Ovary (tissue), 9 donors: ENCODE data around the gene PRKG1. TPM values are rescaled to one million over a fixed set of nuclear protein-coding genes. Genes with fewer than 3 reads are reported as not detected.

Source experiments
- DNase-seq, 5 donors: peaks; one replicate each; pipeline ENCODE4 v3.0.0-alpha.2; 2019 to 2020
- H3K27ac ChIP-seq, 2 donors: fragments of 200-600 bp; one replicate each; pipeline versions ENCODE4 v1.5.1 to v1.8.0; 2019 to 2022
- H3K27me3 ChIP-seq: fragments of 200-600 bp; one replicate; pipeline ENCODE4 v1.8.0; 2022
- H3K36me3 ChIP-seq: fragments of 200-600 bp; sonication (generic); one replicate; pipeline ENCODE4 v1.5.1; 2019
- H3K4me1 ChIP-seq: one replicate; pipeline ENCODE4 v1.8.1; 2013; ENCODE audit warnings: mild to moderate bottlenecking, moderate library complexity; ENCODE audit not compliant: insufficient read depth
- H3K4me3 ChIP-seq: fragments of 200-600 bp; sonication (generic); one replicate; pipeline ENCODE4 v1.5.1; 2017
- H3K9me3 ChIP-seq, 2 donors: fragments of 200-600 bp in 1 of 2; sonication (generic) in 1 of 2; one replicate each; pipeline versions ENCODE4 v1.5.1 to v1.8.1; 2013 to 2019; ENCODE audit warnings: mild to moderate bottlenecking in 1 of 2, moderate library complexity in 1 of 2
- CTCF ChIP-seq, 3 donors: fragments of 450-650 bp in 2 of 3; fragments of 200-600 bp in 1 of 3; IDR thresholded peaks; one replicate each; pipeline versions ENCODE4 v1.5.1 to v1.8.0; 2016 to 2022; ENCODE audit warnings: antibody characterized with exemption in 3 of 3, mild to moderate bottlenecking in 1 of 3
- EP300 ChIP-seq: sonication (generic); formaldehyde crosslinking; IDR thresholded peaks from one replicate; pipeline ENCODE4 v1.6.1; 2017; ENCODE audit warnings: antibody characterized with exemption
- POLR2A ChIP-seq: fragments of 450-650 bp; IDR thresholded peaks from one replicate; pipeline ENCODE4 v1.6.1; 2017; ENCODE audit warnings: antibody characterized with exemption, mild to moderate bottlenecking, moderate library complexity
- WGBS, 3 donors: extraction: QIAGEN DNeasy Blood & Tissue Kit in 1 of 3; methylation state at CpG; one replicate each; pipeline versions ENCODE4 v1.1.5 to v1.1.7; 2013 to 2017; 5-methylcytosine and 5-hydroxymethylcytosine counted together
- intact Hi-C, 4 donors: fragments of 100-400 bp; cut with DNase I; formaldehyde crosslinking; loops; one replicate each; pipeline versions ENCODE4 v1.11.0 to v1.15.1; 2022 to 2023
- polyA plus RNA-seq, 2 donors: library from polyadenylated mRNA; stranded (reverse); fragments of 200-250 nt in 1 of 2; fragments of 350-450 nt in 1 of 2; fragmentation: Illumina TruSeq in 1 of 2; extraction: RNeasy Lipid Tissue Mini Kit (QIAGEN cat#74804) in 1 of 2; gene quantifications; one replicate each; pipeline ENCODE4 v1.2.3, GENCODE V29; 2013 to 2014
- total RNA-seq, 7 donors: library from RNA; depleted of rRNA in 2 of 7; stranded (reverse); fragments of >200 nt in 2 of 7; fragmentation: NEBNext Ultra II Directional in 3 of 7; extraction: Animal tissue kit (Norgen Biotek cat#: 25700) in 3 of 7; gene quantifications; one replicate each; pipeline versions ENCODE4 v1.1.0 to v1.2.4, GENCODE V29; 2016 to 2023
- donor health status: DM: no; HTN: no; CAD: no; lungs with moderate emphysema.
- donor health status: DM: no; HTN: no; CAD: no.
- donor health status: Bipolar disorder and iron deficiency.
- donor health status: DM: yes; HTN: yes; CAD: no.
- donor health status: DM: no; HTN: no; CAD: no.
- donor health status: DM: yes; HTN: yes; CAD: no.

Gene PRKG1
- total and polyA plus RNA-seq, 9 donors = 2.8 to 21.1 (median 15.7) TPM

- H3K4me1 ChIP-seq = no peaks in the 10 kb centered on the region
- H3K27ac ChIP-seq = no peak overlapping the region
- no peaks in the 10 kb centered on the region for H3K36me3 ChIP-seq
- H3K27me3 ChIP-seq = no peaks in the 10 kb centered on the region
- intact Hi-C loops = no loop called here
- 65 to 72% (median 70%) methylated on average over 3 of the region's 3 CpGs for WGBS, 3 donors
- DNase-seq = no peak
- H3K4me3 ChIP-seq = no peak overlapping the region
- H3K9me3 ChIP-seq = no peaks in the 10 kb centered on the region
- TF ChIP-seq POLR2A (no peak), CTCF (IDR thresholded peaks at IDR 0.05) (no peak)
These were observed 1176.2 kb downstream of the PRKG1 start for GRCh38 chr10:52250510-52250909.

- H3K27me3 ChIP-seq = no peaks in the 10 kb centered on the region
- 76 to 86% (median 81%) methylated on average over 3 of the region's 3 CpGs for WGBS, 3 donors
- H3K9me3 ChIP-seq = no peaks in the 10 kb centered on the region
- no peak overlapping the region for H3K4me3 ChIP-seq
- intact Hi-C loops = no loop called here
- H3K27ac ChIP-seq = no peak overlapping the region
- no peak for DNase-seq
- TF ChIP-seq CTCF (IDR thresholded peaks at IDR 0.05) (no peak), EP300 (no peak), POLR2A (no peak)
- H3K36me3 ChIP-seq = no peaks in the 10 kb centered on the region
- no peaks in the 10 kb centered on the region for H3K4me1 ChIP-seq
These were observed 1178.0 kb downstream of the PRKG1 start for GRCh38 chr10:52252307-52252706.

DNA sequence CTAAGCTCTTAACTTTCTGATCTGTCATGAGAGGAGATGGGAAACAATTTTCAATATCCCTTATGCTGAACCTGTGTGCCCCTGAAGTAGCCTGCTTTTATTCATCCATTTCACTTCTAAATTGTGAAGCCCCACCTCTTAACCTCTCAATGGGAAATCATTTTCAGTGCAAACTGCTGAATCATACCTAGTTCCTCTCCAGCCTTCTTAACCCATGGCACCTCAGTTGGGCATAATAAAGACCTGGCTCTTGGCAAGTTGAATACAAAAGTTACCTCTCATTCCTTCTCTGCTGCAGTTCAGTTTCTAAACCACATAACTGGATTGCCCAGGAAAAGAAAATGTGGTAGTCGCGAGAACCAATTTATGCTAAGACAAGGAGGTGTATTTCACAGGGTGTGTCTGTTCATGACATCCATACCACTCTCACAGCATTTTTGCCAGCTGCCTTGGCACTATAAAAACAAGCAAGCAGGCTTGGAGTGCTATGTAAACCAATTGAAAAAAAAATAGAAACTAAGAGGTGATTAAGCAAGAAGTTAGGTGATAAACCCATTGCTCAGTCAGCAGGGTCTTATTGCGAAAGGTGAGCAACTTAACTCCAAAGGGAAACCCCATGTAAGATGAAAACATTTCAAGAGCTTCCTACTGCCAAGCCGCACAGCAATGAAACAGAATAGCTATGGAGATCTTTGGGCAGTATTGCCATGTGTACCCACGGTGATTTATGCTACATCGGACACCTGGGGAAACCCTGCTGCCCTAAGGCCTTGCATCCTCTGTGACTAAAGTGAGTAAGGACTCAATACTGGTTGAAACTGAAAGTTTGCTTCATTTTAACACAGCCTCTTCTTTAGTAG lies 1182.8 kb downstream of the PRKG1 start:
- Histone ChIP-seq H3K27me3 (no peaks in the 10 kb centered on the region), H3K4me3 (no peak overlapping the region), H3K36me3 (no peaks in the 10 kb centered on the region), H3K4me1 (peaks cover 1% of the 10 kb centered on the region), H3K27ac (no peak overlapping the region), H3K9me3 (no peaks in the 10 kb centered on the region)
- no peak for TF ChIP-seq POLR2A
- no peak for TF ChIP-seq CTCF (IDR thresholded peaks at IDR 0.05)
- no peak for TF ChIP-seq EP300
- DNase-seq = no peak
- intact Hi-C loops = no loop called here
- 94 to 97% (median 94%) methylated on average over 6 of the region's 6 CpGs for WGBS, 3 donors

- Histone ChIP-seq H3K27ac (no peak overlapping the region), H3K27me3 (no peaks in the 10 kb centered on the region), H3K9me3 (no peaks in the 10 kb centered on the region), H3K4me1 (peaks cover 1% of the 10 kb centered on the region), H3K4me3 (no peak overlapping the region), H3K36me3 (no peaks in the 10 kb centered on the region)
- intact Hi-C loops = no loop called here
- DNase-seq = no peak
- TF ChIP-seq EP300 (no peak), POLR2A (no peak), CTCF (IDR thresholded peaks at IDR 0.05) (no peak)
- 58 to 62% (median 61%) methylated on average over 1 of the region's 1 CpG for WGBS, 3 donors
These were observed 1183.4 kb downstream of the PRKG1 start for GRCh38 chr10:52257692-52258075.
